Esophagus muscularis mucosa (tissue), 4 donors: ENCODE results near the gene FBXO31. TPM values are rescaled to one million over a fixed set of nuclear protein-coding genes. Genes with fewer than 3 reads are reported as not detected.
A peak's percentile ranks its signal among the peaks of the same experiment; 100 is the strongest.

Experiments used
- DNase-seq: peaks from one replicate; pipeline ENCODE4 v3.0.0-alpha.2; 2017; ENCODE audit errors: extremely low spot score
- H3K27ac ChIP-seq, 4 donors: fragments of 200-600 bp; sonication (generic); replicated peaks in 1 of 4; 1 replicate in 3 of 4; 2 replicates in 1 of 4; pipeline ENCODE4 v1.5.1; 2016 to 2019; ENCODE audit warnings: mild to moderate bottlenecking in 1 of 4
- H3K27me3 ChIP-seq, 4 donors: fragments of 200-600 bp; sonication (generic); one replicate each; pipeline versions ENCODE4 v1.5.1 to v1.6.0; 2016 to 2019
- H3K36me3 ChIP-seq, 4 donors: fragments of 200-600 bp; sonication (generic); one replicate each; pipeline ENCODE4 v1.5.1; 2016 to 2019
- H3K4me1 ChIP-seq, 4 donors: fragments of 200-600 bp; sonication (generic); one replicate each; pipeline ENCODE4 v1.5.1; 2016 to 2019
- H3K4me3 ChIP-seq, 4 donors: fragments of 200-600 bp; sonication (generic); 1 replicate in 2 of 4; 2 replicates in 2 of 4; pipeline ENCODE4 v1.5.1; 2016 to 2019; ENCODE audit warnings: mild to moderate bottlenecking in 4 of 4, moderate library complexity in 1 of 4
- H3K9me3 ChIP-seq, 4 donors: fragments of 200-600 bp; sonication (generic); 1 replicate in 3 of 4; 2 replicates in 1 of 4; pipeline ENCODE4 v1.5.1; 2016 to 2019
- CTCF ChIP-seq, 3 experiments: fragments of 200-600 bp in 2 of 3; fragments of 450-650 bp in 1 of 3; sonication (generic) in 2 of 3; IDR thresholded peaks; one replicate each; pipeline ENCODE4 v1.5.1; 2017 to 2019; ENCODE audit warnings: antibody characterized with exemption in 3 of 3, mild to moderate bottlenecking in 2 of 3, moderate library complexity in 1 of 3
- EP300 ChIP-seq: sonication (generic); formaldehyde crosslinking; IDR thresholded peaks from one replicate; pipeline ENCODE4 v1.6.1; 2017; ENCODE audit warnings: antibody characterized with exemption
- POLR2A ChIP-seq: fragments of 450-650 bp; IDR thresholded peaks from one replicate; pipeline ENCODE4 v1.6.1; 2017; ENCODE audit warnings: antibody characterized with exemption, moderate library complexity, mild to moderate bottlenecking, low read depth
- POLR2AphosphoS5 ChIP-seq, 2 donors: sonication (generic); formaldehyde crosslinking; IDR thresholded peaks; one replicate each; pipeline ENCODE4 v1.6.1; 2017; ENCODE audit warnings: antibody characterized with exemption in 2 of 2
- WGBS: methylation state at CpG from one replicate; pipeline ENCODE4 v1.1.5; 2018; 5-methylcytosine and 5-hydroxymethylcytosine counted together
- intact Hi-C: fragments of 100-400 bp; cut with DNase I; formaldehyde crosslinking; loops from one replicate; pipeline ENCODE4 v1.15.1; 2023
- total RNA-seq, 4 donors: library from RNA; depleted of rRNA; stranded (reverse); fragments of >200 nt; gene quantifications; one replicate each; pipeline versions ENCODE4 v1.1.0 to v1.2.1, GENCODE V29; 2016

Gene FBXO31
- total RNA-seq, 4 donors from 2014 or later: 68.8 to 173 (median 102) TPM

DNA sequence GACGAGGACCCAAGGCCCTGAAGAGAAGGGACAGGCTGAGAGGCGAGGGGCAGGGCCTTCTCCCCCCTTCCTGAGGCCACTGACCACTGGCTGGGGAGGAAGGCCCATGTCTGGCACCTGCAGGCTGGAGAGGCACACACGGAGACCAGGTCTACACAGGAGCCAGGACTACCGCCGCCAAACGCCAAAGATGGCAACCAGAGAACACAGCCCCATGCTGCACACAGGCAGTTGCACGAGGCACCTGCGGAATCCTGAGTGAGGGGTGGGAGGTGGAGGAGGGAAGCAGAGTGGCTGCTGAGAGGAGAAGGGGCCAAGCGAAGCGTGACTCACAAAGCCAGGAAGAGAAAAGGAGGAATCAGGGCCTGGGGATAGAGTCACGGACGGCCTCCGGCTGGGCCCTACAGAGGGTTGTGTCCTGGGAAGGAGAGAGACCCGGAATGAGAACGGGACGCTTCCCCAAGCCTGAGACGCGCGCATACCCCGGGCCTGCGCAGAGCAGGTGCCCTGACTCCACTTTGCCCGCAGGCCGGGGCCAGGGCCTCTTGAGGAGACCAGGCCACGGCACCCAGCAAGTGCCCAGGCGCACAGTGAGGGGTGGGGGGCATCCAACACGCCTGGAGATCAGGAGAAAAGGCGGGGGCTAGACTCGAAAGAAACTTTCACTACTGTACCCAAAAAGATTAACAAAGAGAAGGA is 37.7 kb downstream of the FBXO31 start:
- 93% methylated on average over 28 of the region's 28 CpGs for WGBS
- Histone ChIP-seq H3K36me3 (peaks cover 28 to 87% (median 64%) of the 10 kb centered on the region in 4 donors), H3K27ac (peak overlapping the region in 3 of 4 donors; percentile 7 to 65 (median 56)), H3K9me3 (no peaks in the 10 kb centered on the region), H3K4me3 (no peak overlapping the region), H3K27me3 (no peaks in the 10 kb centered on the region), H3K4me1 (peaks cover 21 to 32% (median 24%) of the 10 kb centered on the region in 4 donors)
- intact Hi-C loops: no loop called here
- DNase-seq: no peak
- TF ChIP-seq POLR2AphosphoS5 (IDR thresholded peaks at IDR 0.05) (no peak), POLR2A (no peak), EP300 (no peak), CTCF (IDR thresholded peaks at IDR 0.05) (no peak)

- no peak for DNase-seq
- Histone ChIP-seq H3K4me3 (peak overlapping the region in 2 of 4 donors; percentile 1 to 9), H3K4me1 (peaks cover 21 to 27% (median 24%) of the 10 kb centered on the region in 4 donors), H3K9me3 (no peaks in the 10 kb centered on the region), H3K27me3 (no peaks in the 10 kb centered on the region), H3K27ac (peak overlapping the region; percentile 47 to 65 (median 57)), H3K36me3 (peaks cover 31 to 88% (median 70%) of the 10 kb centered on the region in 4 donors)
- intact Hi-C loops: no loop called here
- WGBS: 75% methylated on average over 10 of the region's 17 CpGs
- TF ChIP-seq CTCF (IDR thresholded peaks at IDR 0.05) (no peak), POLR2A (no peak), POLR2AphosphoS5 (IDR thresholded peaks at IDR 0.05) (peak in 1 of 2 donors; percentile 38), EP300 (no peak)
Observed at GRCh38 chr16:87344931-87345631, 38.5 kb downstream of the FBXO31 start.

- Histone ChIP-seq H3K27ac (peak overlapping the region; percentile 47 to 65 (median 56)), H3K27me3 (no peaks in the 10 kb centered on the region), H3K4me1 (peaks cover 21 to 27% (median 24%) of the 10 kb centered on the region in 4 donors), H3K9me3 (no peaks in the 10 kb centered on the region), H3K36me3 (peaks cover 38 to 93% (median 77%) of the 10 kb centered on the region in 4 donors), H3K4me3 (peak overlapping the region in 1 of 4 donors; percentile 9)
- TF ChIP-seq EP300 (no peak), POLR2AphosphoS5 (IDR thresholded peaks at IDR 0.05) (no peak), CTCF (IDR thresholded peaks at IDR 0.05) (no peak), POLR2A (no peak)
- DNase-seq: no peak
- intact Hi-C loops: no loop called here
- WGBS: 91% methylated on average over 31 of the region's 34 CpGs
Observed at GRCh38 chr16:87344165-87344930, 39.2 kb downstream of the FBXO31 start.

GRCh38 chr16:87343753-87344050 is 39.9 kb downstream of the FBXO31 start:
- H3K27ac ChIP-seq: peak overlapping the region in 1 of 4 donors; percentile 58
- 93% methylated on average over 9 of the region's 11 CpGs for WGBS
- peaks cover 21 to 27% (median 24%) of the 10 kb centered on the region in 4 donors for H3K4me1 ChIP-seq
- H3K4me3 ChIP-seq: no peak overlapping the region
- intact Hi-C loops: no loop called here
- no peaks in the 10 kb centered on the region for H3K27me3 ChIP-seq
- TF ChIP-seq EP300 (no peak), POLR2AphosphoS5 (IDR thresholded peaks at IDR 0.05) (no peak), POLR2A (no peak), CTCF (IDR thresholded peaks at IDR 0.05) (no peak)
- peaks cover 42 to 94% (median 80%) of the 10 kb centered on the region in 4 donors for H3K36me3 ChIP-seq
- H3K9me3 ChIP-seq: no peaks in the 10 kb centered on the region
- DNase-seq: no peak
